HG03103 (cell line): ENCODE measurements around the gene DUOXA2.
"Not testable (repeated sequence)": the region's sequence is repeated elsewhere in the genome, so short reads cannot be mapped to it uniquely, and the experiment has no call there.

ENCODE experiments used
- ATAC-seq: cut with Tn5 transposase; IDR thresholded peaks from one replicate; pipeline ENCODE4 v1.9.1; 2021; ENCODE audit warnings: low read depth; ENCODE audit not compliant: unreplicated experiment

The DUOXA2 gene

GRCh38 chr15:45114076-45114750 lies at the start of gene DUOXA2, which contains the start of gene DUOX2:
TSS of gene DUOXA2 (plus strand) at chr15:45114326. CDS start at chr15:45114606, 280 bp downstream.
TSS of gene DUOX2 (minus strand) at chr15:45114172. CDS start at chr15:45113411, 761 bp downstream.
- no peak for ATAC-seq

- no peak for ATAC-seq
Measured at GRCh38 chr15:45064386-45064785, 49.7 kb upstream of the DUOXA2 start.

GRCh38 chr15:45069942-45070360 lies 44.2 kb upstream of the DUOXA2 start:
- ATAC-seq, result not testable (repeated sequence)

GRCh38 chr15:45073602-45074001 lies 40.5 kb upstream of the DUOXA2 start:
- not testable (repeated sequence) for ATAC-seq

- ATAC-seq, result not testable (repeated sequence)
Measured at GRCh38 chr15:45075440-45076320, 38.4 kb upstream of the DUOXA2 start.

- not testable (repeated sequence) for ATAC-seq
Measured at GRCh38 chr15:45077391-45077790, 36.7 kb upstream of the DUOXA2 start.

GRCh38 chr15:45079201-45079600 lies 34.9 kb upstream of the DUOXA2 start:
- not testable (repeated sequence) for ATAC-seq

GRCh38 chr15:45079628-45080246 lies 34.4 kb upstream of the DUOXA2 start:
- not testable (repeated sequence) for ATAC-seq

- ATAC-seq, result not testable (repeated sequence)
Measured at GRCh38 chr15:45080593-45080992, 33.5 kb upstream of the DUOXA2 start.

- not testable (repeated sequence) for ATAC-seq
Measured at GRCh38 chr15:45082412-45082811, 31.7 kb upstream of the DUOXA2 start.

- no peak for ATAC-seq
Measured at GRCh38 chr15:45083223-45083622, 30.9 kb upstream of the DUOXA2 start.

GRCh38 chr15:45084163-45084562 lies 30.0 kb upstream of the DUOXA2 start:
- ATAC-seq, result no peak

- no peak for ATAC-seq
Measured at GRCh38 chr15:45087513-45087912, 26.6 kb upstream of the DUOXA2 start.

- no peak for ATAC-seq
Measured at GRCh38 chr15:45088801-45089711, 25.1 kb upstream of the DUOXA2 start.

GRCh38 chr15:45089712-45090373 lies 24.3 kb upstream of the DUOXA2 start:
- ATAC-seq, result no peak

- ATAC-seq, result no peak
Measured at GRCh38 chr15:45091161-45091560, 23.0 kb upstream of the DUOXA2 start.

- no peak for ATAC-seq
Measured at GRCh38 chr15:45091576-45091975, 22.6 kb upstream of the DUOXA2 start.

GRCh38 chr15:45093013-45093412 lies 21.1 kb upstream of the DUOXA2 start:
- no peak for ATAC-seq

- no peak for ATAC-seq
Measured at GRCh38 chr15:45093622-45094357, 20.3 kb upstream of the DUOXA2 start.
